RWPE2 (cell line): ENCODE results near the gene PRDM12.

Experiments used
- ATAC-seq: fragments of 200-7000 bp; cut with Tn5 transposase; 3 replicates; pipeline ENCODE4 v1.9.1; 2021; ENCODE audit warnings: low read depth
- DNase-seq: peaks from one replicate; pipeline ENCODE4 v3.0.0-alpha.2; 2020; ENCODE audit warnings: low spot score
- H3K27ac ChIP-seq: fragments of 450-650 bp; 2 replicates; pipeline ENCODE4 v1.5.1; 2017; ENCODE audit warnings: mild to moderate bottlenecking; ENCODE audit not compliant: poor library complexity, severe bottlenecking
- H3K27me3 ChIP-seq: fragments of 250-450 bp; sonication (Bioruptor Pico); 2 replicates; pipeline ENCODE4 v1.5.1; 2021; ENCODE audit warnings: mild to moderate bottlenecking, moderate library complexity; ENCODE audit not compliant: insufficient read depth, poor library complexity, severe bottlenecking
- H3K36me3 ChIP-seq: fragments of 250-450 bp; sonication (Bioruptor Pico); 2 replicates; pipeline ENCODE4 v1.5.1; 2020; ENCODE audit warnings: low read depth, mild to moderate bottlenecking, moderate library complexity
- H3K4me1 ChIP-seq: fragments of 250-450 bp; sonication (Bioruptor Pico); 2 replicates; pipeline ENCODE4 v1.5.1; 2021; ENCODE audit warnings: mild to moderate bottlenecking, moderate library complexity; ENCODE audit not compliant: insufficient read depth, poor library complexity, severe bottlenecking
- H3K4me3 ChIP-seq: fragments of 250-450 bp; sonication (Bioruptor Pico); 2 replicates; pipeline ENCODE4 v1.5.1; 2021; ENCODE audit warnings: mild to moderate bottlenecking, moderate library complexity; ENCODE audit not compliant: severe bottlenecking
- H3K9me3 ChIP-seq: fragments of 250-450 bp; sonication (Bioruptor Pico); 2 replicates; pipeline ENCODE4 v1.5.1; 2021; ENCODE audit warnings: mild to moderate bottlenecking, moderate library complexity; ENCODE audit not compliant: severe bottlenecking
- TF ChIP-seq, protein P1 (sequence below): fragments of 450-650 bp; IDR thresholded peaks from one replicate; pipeline ENCODE4 v1.5.1; 2017; ENCODE audit warnings: mild to moderate bottlenecking, moderate library complexity; ENCODE audit not compliant: poor library complexity, severe bottlenecking

The PRDM12 gene

DNA sequence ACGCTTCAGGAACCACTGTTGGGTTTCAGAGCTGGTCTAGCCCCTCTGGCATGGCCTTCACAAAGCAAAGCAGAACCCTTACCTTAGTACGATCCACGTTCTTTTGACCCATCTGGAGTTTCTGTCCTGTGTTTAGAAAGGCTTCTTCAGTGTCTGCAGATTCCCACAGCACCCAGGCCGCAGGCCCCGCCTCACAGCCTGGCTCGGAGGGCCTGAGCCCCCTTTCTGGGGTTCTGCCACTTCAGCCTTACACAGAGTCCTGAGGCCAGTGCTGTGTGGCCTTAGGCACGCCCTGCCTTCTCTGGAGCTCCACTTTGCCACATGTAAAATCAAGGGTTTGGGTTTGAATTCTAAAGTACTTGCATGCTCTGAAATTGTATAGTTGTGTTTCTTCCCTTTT is 31.6 kb upstream of the PRDM12 start:
- no peak for DNase-seq
- Histone ChIP-seq H3K27ac (no peak overlapping the region), H3K4me1 (no peaks in the 10 kb centered on the region), H3K9me3 (no peaks in the 10 kb centered on the region), H3K27me3 (no peaks in the 10 kb centered on the region), H3K4me3 (no peak overlapping the region), H3K36me3 (peaks cover 87% of the 10 kb centered on the region)
- ATAC-seq: no peak
- TF ChIP-seq, protein P1, sequence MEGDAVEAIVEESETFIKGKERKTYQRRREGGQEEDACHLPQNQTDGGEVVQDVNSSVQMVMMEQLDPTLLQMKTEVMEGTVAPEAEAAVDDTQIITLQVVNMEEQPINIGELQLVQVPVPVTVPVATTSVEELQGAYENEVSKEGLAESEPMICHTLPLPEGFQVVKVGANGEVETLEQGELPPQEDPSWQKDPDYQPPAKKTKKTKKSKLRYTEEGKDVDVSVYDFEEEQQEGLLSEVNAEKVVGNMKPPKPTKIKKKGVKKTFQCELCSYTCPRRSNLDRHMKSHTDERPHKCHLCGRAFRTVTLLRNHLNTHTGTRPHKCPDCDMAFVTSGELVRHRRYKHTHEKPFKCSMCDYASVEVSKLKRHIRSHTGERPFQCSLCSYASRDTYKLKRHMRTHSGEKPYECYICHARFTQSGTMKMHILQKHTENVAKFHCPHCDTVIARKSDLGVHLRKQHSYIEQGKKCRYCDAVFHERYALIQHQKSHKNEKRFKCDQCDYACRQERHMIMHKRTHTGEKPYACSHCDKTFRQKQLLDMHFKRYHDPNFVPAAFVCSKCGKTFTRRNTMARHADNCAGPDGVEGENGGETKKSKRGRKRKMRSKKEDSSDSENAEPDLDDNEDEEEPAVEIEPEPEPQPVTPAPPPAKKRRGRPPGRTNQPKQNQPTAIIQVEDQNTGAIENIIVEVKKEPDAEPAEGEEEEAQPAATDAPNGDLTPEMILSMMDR: no peak

DNA sequence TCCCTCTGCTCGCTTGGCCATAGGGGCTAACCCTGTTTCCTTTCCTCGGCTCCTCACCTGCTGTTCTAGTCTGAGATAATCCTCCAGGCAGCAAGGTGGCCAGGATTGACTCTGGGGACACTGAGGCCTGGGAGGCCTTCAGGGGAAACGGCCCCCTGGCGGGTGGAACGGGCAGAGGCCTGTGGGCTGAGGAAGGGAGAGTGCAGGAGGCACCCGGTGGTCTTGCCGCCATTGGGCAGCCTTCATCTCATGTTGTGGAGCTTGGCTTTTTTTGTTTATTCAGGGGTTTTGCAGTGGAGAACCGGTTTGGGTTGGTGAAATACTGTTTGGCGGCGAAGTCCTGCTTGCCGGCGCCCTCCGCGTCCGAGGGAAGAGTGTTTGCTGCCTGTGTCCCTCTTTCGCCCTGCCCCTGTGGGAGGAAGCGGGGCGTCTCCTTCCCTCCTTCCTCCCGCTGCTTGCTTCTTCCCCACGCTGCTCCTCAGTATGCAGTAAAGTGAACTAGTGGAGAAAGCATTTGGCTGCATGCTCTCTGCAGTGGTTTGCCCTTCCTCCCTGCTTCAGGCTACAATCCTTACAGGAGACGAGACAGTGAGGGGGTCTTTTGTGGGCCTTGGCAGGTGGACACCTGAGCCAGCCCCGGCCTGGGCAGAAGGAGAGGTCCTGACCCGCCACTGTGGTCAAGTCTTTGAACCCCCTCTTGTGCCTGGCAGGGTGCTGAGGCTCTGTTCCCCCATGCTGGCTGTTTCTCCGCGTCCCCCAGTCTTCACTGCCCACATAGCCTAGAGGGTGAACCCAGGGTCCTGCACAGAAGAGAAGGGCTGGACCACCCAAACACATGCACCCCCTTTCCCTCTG is 30.8 kb upstream of the PRDM12 start:
- Histone ChIP-seq H3K36me3 (peaks cover 83% of the 10 kb centered on the region), H3K27ac (no peak overlapping the region), H3K4me1 (no peaks in the 10 kb centered on the region), H3K9me3 (no peaks in the 10 kb centered on the region), H3K4me3 (no peak overlapping the region), H3K27me3 (no peaks in the 10 kb centered on the region)
- ATAC-seq: 0 out of 3 replicates have a peak, but pooled peaks have one; percentile 10
- DNase-seq: no peak
- TF ChIP-seq, protein P1: no peak

DNA sequence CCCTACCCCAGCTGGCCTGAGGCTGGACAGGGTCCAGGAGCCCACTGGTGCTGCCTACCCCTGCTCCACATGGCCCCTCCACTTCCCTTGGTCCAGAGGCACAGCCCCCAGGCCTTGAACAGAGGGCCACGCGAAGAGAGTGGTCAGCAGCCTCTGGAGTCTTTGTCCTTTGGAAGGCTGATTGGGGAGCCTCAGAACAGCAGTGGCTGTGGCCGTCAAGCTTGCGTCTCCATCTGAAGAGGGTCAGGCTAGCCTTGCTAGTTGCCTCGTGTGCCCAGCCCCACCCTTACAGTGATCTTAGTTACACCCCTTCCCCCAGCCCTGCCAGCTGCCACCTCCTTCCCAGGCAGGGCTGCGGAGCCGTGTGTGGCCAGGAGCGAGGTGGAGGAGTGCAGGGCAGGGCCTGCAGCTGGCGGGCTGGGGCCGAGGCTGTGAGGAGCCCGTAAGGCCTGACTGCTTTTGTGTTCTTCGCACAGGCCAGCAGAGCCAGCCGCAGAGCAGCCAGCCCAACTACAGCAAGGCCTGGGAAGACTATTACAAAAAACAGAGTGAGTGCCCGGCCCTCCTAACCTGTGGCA is 30.1 kb upstream of the PRDM12 start:
- Histone ChIP-seq H3K9me3 (no peaks in the 10 kb centered on the region), H3K27me3 (no peaks in the 10 kb centered on the region), H3K4me1 (no peaks in the 10 kb centered on the region), H3K4me3 (no peak overlapping the region), H3K36me3 (peaks cover 79% of the 10 kb centered on the region), H3K27ac (no peak overlapping the region)
- no peak for DNase-seq
- ATAC-seq: no peak
- TF ChIP-seq, protein P1: no peak

DNA sequence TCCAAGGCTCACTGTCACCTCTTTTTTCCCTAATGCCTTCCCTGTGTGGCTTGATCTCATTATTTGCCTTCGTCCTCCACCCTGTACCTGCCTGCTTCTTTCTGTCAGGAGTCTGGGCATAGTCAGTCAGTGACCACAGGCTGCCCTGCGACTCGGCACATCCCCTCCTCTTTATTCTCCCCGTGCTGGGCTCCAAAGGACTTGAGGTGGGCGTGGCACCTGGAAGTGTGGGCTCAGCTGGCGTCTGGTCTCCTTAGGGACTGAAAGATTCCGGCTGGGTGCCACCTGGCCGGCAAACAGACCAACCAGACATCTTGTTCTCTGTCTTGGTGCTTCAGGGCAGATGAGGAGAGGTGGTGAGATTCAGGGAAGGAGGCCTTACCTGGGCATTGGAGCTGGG is 29.6 kb upstream of the PRDM12 start:
- no peak for DNase-seq
- Histone ChIP-seq H3K4me3 (no peak overlapping the region), H3K4me1 (no peaks in the 10 kb centered on the region), H3K9me3 (no peaks in the 10 kb centered on the region), H3K27me3 (no peaks in the 10 kb centered on the region), H3K36me3 (peaks cover 74% of the 10 kb centered on the region), H3K27ac (no peak overlapping the region)
- TF ChIP-seq, protein P1: no peak
- ATAC-seq: no peak

DNA sequence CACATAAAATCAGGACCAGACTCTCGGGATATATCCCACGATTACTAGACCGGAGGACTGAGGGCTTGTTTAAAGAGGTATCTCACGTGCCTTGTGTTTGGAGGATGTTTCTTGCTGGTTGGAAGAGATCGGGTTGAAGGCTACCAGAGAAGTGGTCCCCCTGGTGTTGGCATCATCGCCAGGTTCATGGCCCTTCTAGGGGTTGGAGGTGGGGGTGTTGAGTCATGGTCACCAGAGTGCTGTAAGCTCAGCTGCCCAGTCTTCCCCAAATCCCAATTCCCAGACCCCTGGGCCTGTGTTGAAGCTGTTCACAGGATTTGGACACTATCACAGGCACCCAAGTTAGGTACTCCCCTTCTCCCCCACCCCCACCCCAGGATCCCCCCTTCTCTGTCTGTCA is 29.1 kb upstream of the PRDM12 start:
- H3K27ac ChIP-seq: no peak overlapping the region
- no peak overlapping the region for H3K4me3 ChIP-seq
- ATAC-seq (no peak), DNase-seq (no peak)
- no peaks in the 10 kb centered on the region for H3K4me1 ChIP-seq
- H3K27me3 ChIP-seq: no peaks in the 10 kb centered on the region
- TF ChIP-seq, protein P1: no peak
- H3K36me3 ChIP-seq: peaks cover 69% of the 10 kb centered on the region
- no peaks in the 10 kb centered on the region for H3K9me3 ChIP-seq
